Measurements from ENCODE around the gene VAV3.

DNA sequence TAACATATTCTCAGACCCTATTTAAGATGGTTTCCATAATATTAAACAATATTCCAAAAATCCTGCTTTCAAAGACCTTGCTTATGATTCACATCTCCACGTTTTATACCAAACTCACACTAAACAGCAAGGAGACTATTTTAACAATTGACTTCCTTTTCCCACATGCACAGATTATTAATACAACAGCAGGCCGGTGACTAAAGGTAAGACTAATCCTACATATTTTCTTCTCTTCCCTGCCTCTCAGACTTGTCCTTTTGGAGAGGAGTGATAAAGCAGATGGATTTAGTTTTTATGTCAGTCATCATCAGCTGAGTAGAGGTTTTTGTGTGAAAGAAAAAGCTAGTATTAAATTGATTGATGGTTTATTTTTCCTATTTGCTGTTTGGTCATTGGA, 423.6 kb downstream of the VAV3 start:
- TF ChIP-seq CTCF (IDR thresholded peaks at IDR 0.05), result no peak
- no peak for TF ChIP-seq ZFX (IDR thresholded peaks at IDR 0.05; ENCODE audit: borderline replicate concordance)

Measured in 22Rv1 (cell line).